HG02759 (cell line): ENCODE measurements around the gene ELAVL1.

Experiments
- ATAC-seq: cut with Tn5 transposase; IDR thresholded peaks from one replicate; pipeline ENCODE4 v1.9.1; 2021; ENCODE audit warnings: mild to moderate bottlenecking, moderate library complexity; ENCODE audit not compliant: unreplicated experiment

Gene ELAVL1

GRCh38 chr19:8022275-8022674 is 16.8 kb upstream of the ELAVL1 start:
- ATAC-seq, result no peak

- ATAC-seq, result no peak
These were observed 15.9 kb upstream of the ELAVL1 start for GRCh38 chr19:8021374-8021773.

- ATAC-seq, result no peak
These were observed 15.2 kb upstream of the ELAVL1 start for GRCh38 chr19:8020681-8021080.

GRCh38 chr19:8017808-8018207 is 12.4 kb upstream of the ELAVL1 start:
- ATAC-seq, result no peak

DNA sequence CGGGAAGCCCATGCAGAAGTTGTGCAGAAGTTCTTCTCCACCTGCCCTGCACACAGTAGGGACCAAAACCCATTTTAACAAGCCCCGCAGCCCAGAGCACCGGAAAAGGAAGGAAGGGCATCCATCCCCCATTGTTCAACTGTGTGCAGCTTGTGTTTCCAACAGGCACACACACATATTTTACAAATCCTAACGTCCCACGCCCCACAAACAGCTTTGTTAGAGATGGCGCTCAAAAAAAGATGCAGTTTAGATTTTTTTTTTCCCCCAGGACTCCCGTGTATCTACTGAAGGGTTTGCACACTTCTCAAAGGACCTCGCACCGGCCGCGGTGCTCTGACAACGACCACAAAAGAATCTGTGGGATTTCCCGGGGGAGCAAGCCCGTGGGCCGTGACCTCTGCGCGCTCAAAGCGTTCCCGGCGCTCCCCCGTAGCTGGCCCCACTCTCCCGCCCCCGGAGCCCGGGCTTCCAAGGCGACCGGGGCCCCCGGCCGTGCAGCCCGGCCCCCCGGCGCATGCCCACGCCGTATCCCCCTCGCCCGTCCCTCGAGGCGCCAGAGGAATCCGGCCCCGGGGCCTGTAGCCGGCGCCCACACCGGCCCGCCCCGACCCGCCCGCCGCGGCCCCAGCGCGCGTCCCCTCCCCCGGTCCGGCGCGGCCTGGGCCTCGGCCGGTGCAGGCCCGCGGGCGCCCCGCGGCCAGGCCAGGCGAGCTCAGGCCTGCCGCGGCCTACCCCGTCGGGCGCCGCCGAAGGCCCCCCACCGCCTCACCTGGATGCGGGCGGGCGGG is 523 bp downstream of the ELAVL1 start:
- peak; percentile 42 for ATAC-seq

DNA sequence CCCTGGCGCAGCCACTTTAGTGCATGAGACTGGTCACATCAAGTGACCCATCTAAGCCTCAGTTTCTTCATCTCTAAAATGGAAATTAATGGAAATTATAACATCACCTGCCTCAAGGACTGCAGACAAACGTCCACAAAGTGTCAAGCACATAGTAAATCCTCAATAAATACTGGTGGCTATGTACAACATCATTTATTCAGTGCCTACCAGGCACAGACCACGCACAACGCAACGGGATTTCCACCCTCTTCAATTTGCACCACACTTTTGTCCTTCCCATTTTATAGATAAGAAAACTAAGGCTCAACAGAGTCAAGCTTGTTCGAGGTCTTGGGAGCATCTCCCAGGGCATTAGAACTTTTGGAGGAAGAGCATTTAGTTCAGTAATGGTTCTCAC is 1.4 kb downstream of the ELAVL1 start:
- no peak for ATAC-seq

- no peak for ATAC-seq
These were observed 3.2 kb downstream of the ELAVL1 start for GRCh38 chr19:8001995-8002849.

DNA sequence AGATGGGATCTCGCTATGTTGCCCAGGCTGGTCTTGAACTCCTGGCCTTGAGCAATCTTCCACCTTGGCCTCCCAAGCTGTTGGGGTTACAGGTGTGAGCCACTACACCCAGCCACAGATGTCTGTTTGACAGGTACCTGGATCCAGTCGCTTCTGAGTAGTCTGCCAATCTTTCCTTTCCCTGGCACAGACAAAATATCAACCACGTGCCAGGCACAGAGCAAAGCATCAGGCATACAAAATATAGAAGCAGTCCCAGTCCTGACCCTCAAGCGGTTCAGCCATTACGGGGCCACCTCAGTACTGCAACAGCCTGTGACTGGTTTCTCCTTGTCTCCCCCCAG is 3.8 kb downstream of the ELAVL1 start:
- ATAC-seq, result no peak

- ATAC-seq, result no peak
These were observed 5.0 kb downstream of the ELAVL1 start for GRCh38 chr19:8000298-8001038.

- no peak for ATAC-seq
These were observed 6.1 kb downstream of the ELAVL1 start for GRCh38 chr19:7999376-7999775.

- no peak for ATAC-seq
These were observed 7.5 kb downstream of the ELAVL1 start for GRCh38 chr19:7997809-7998480.

GRCh38 chr19:7996883-7997282 is 8.6 kb downstream of the ELAVL1 start:
- no peak for ATAC-seq

GRCh38 chr19:7995810-7996158 is 9.7 kb downstream of the ELAVL1 start:
- no peak for ATAC-seq

GRCh38 chr19:7994928-7995809 is 10.3 kb downstream of the ELAVL1 start:
- ATAC-seq, result no peak

DNA sequence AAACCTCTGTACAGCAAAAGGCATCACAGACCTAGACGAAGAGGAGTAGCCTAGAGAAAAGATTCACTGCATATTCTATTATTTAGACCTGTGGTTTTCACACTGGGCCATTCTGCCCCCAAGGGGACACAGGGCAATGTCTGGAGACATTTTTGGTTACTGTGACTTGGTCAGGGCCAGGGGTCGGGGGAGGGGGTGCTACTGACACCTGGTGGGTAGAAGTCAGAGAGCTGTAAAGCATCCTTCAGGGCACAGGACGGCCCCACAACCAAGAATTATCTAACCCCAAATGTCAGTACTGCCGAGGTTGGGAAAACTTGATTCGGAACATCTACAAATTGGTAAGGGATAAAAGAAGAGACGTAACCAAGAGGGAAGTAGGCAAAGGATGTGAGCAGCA is 11.3 kb downstream of the ELAVL1 start:
- ATAC-seq, result no peak

DNA sequence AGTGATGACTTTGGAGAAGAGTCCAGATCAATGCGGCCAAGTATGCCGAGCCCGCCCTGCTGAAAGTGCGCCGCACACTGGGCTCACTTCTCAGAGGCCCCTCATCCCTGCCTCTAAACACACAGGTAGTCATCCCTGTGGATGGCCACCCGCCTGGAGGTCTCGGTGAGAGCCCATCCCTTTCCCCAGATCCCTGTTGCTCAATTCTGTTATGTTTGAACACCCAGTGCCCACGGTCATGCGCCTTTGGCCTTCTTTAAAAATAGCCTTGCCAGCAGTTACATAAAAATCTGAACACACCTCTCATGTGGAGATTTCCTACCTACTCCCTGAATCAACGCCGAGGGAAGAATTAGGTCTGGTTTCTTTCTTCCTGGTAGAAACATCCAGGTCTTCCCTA is 11.9 kb downstream of the ELAVL1 start:
- no peak for ATAC-seq

DNA sequence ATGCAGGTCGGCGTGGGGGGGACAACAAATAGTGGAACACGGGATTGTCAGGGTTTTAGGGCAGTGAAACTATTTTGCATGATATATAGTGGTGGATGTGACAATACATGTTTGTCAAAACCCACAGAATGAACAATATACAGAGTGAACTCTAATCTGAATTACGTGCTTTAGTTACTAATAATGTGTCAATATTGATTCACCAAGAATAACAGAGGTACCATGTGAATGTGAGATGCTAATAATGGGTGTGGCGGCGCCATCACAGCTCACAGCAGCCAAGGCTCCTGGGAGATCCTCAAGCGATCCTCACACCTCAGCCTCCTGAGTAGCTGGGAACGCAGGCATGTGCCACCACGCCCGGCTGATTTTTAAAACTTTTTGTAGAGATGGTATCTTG is 12.9 kb downstream of the ELAVL1 start:
- ATAC-seq, result no peak

- no peak for ATAC-seq
These were observed 16.3 kb downstream of the ELAVL1 start for GRCh38 chr19:7989071-7989575.

GRCh38 chr19:7988307-7988706 is 17.1 kb downstream of the ELAVL1 start:
- ATAC-seq, result no peak
